Activated CD4-positive, alpha-beta T cell treated with anti-CD3 and anti-CD28 coated beads, Interleukin-2, amount 50 U/mL, for 16 hours (primary cell): ENCODE measurements around the gene CRYBG3.

Experiments used
- DNase-seq: peaks from one replicate; pipeline ENCODE4 v3.0.0-alpha.2; 2020

Gene CRYBG3

GRCh38 chr3:97839944-97840343 is 18.1 kb downstream of the CRYBG3 start:
- DNase-seq, result no peak

GRCh38 chr3:97841304-97841703 is 19.5 kb downstream of the CRYBG3 start:
- DNase-seq, result no peak

DNA sequence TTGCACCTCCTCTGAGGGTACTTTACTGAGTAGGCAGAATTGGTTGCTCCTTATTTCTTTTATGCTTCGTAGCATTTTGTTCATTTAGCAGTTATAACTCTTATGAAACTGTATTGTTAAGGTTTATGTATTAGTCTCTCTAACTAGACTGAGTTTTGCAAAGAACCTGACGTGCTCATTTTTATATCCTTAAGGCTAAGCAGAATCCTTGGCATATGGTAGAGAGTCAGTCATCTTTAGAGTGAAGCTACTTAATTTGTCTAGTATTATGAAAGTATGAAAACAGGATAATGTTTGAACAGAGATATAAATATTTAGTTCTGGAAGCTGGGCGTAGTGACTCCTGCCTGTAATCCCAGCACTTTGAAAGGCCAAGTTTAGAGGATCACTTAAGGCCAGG is 20.1 kb downstream of the CRYBG3 start:
- DNase-seq, result no peak

- DNase-seq, result no peak
These were observed 27.0 kb downstream of the CRYBG3 start for GRCh38 chr3:97848779-97849178.

- DNase-seq, result no peak
These were observed 35.6 kb downstream of the CRYBG3 start for GRCh38 chr3:97857401-97857800.

DNA sequence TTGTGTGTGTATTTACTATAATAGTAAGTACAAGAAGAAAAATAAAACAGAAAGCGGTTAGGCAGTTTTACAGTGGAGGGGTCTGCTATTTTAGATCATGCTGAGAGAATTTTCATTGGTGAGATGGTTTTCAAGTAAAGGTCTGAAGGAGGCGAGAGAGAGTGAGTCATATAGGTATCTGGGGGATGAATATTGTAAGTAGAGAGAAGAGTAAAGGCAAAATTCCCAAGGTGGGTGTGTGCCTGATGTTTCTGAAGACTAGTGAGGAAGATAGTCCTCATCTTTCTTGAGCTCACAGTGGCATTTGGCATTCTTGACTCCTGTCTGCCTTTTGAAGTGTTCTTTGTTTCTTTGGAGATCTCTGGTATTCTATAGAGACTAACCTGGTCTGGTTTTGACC is 38.6 kb downstream of the CRYBG3 start:
- DNase-seq, result no peak

DNA sequence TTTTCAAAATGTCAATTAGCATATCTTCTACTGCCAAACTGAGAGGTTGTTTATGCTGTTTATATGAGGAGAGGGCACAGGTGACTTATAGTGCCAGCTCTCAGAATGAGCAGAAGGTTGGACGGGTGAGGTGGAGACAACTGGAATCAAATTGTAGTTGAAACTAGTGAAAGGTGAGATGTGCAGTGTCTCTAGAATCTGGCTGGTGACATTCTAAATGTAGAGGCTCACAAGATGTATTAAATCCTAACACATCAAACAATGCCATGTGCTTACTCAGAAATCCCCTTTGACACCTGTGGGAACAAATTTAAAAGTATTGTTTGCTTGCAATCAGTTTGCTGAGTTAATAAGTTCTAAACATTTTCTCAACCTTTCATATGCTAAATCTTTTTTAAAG is 40.8 kb downstream of the CRYBG3 start:
- no peak for DNase-seq

- no peak for DNase-seq
These were observed 41.2 kb downstream of the CRYBG3 start for GRCh38 chr3:97863031-97863430.

DNA sequence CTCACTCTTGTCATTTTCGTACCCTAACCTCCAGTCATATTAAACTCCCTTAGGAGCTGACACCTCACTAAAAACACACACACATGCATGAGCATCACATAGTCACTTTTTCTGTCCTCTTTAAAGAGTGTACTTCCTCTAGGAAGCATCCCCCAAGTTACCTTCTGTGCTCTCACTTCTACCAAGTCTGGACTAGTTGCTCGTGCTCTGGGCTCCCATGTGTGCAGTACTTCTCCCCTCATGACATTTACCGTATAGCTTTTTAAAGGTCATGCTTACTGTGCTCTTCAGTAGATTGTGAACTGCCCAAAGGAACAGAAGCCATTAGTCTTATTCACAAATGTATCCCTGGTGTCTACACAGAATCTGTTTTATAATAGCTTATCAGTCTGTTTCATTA is 42.0 kb downstream of the CRYBG3 start:
- no peak for DNase-seq

GRCh38 chr3:97871186-97871585 is 49.4 kb downstream of the CRYBG3 start:
- DNase-seq, result no peak

- peak; percentile 73 for DNase-seq
These were observed 50.2 kb downstream of the CRYBG3 start for GRCh38 chr3:97871801-97872524.

DNA sequence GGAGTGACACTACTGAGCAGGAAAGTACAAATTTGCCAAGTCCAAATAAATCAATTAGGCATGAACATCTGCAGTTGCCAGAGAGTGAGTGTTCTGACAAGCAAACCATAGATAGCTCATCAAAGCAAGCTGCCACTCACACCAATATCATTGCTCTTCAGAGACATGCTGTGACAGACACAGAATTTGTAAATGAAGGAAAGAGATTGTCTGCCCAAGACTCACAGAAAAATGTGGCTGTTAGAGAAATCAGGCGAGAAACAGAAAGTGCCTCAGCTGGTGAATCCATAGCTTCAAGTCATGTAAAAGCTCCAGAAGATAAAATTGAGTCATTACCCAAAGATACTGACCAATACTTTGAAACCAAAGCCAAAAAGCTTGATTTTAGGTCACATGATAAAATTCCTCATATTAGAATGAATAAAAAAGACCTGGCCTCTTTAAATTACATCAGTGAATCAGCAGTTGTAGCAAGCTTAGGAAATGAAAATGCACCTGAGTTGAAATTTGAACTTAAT is 50.8 kb downstream of the CRYBG3 start:
- DNase-seq, result peak; percentile 12

DNA sequence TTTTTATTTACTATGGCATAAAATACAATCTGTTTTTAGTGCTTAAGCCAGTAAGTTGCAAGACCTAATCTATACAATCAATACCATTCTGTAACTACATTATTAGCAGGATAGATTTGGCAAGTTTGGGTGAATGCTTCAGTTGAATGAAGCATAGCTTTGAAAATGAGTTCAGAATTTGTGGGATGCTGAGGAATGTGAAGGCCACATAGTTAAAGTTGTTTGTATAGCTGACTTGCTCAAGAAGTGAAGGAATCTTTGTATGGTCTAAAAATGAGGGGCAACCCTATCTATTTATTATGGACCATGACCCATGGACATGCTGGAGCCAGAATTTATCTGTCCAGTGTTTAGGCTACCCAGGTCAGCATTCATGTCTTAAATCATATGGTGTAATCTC is 58.5 kb downstream of the CRYBG3 start:
- DNase-seq, result no peak

GRCh38 chr3:97882975-97883598 is 61.3 kb downstream of the CRYBG3 start:
- peak; percentile 53 for DNase-seq

DNA sequence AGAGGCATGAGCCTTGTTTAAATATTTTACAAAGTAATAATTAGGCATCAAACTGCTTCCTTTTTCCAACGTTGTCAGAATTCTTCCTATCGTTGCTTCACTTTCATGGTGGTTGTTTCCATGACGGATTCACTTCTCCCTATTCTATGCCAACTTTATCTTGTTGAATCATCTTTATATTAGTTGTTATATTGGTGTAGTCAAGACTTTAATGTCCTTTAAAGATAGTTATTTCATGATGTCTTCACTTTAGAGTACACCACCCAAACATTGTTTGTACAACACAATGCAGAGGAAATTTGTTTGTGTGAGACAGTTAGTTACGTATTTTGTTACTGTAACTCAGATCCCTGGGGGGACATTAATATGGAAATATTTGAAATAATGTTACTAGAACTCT is 61.9 kb downstream of the CRYBG3 start:
- no peak for DNase-seq

DNA sequence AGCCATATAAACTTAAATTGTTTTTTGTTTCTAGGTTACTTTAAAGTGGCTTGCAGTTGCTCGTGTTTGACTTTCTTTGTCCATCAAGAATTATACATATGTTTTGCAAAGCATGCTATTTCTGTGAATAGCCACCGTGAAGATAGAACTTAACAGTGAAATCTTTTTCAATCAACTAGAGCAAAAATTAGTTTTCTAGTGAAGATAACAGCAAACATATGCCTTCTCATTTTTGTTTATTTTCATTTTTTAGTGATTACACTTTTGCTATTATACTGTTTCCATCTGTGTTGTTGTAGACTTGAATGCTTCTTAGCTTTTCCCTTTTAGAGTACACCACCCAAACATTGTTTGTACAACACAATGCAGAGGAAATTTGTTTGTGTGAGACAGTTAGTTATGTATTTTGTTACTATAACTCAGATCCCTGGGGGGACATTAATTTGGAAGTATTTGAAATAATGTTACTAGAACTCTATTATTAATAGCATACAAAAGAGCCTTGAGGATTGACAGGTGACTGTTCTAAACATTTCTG is 62.8 kb downstream of the CRYBG3 start:
- no peak for DNase-seq

DNA sequence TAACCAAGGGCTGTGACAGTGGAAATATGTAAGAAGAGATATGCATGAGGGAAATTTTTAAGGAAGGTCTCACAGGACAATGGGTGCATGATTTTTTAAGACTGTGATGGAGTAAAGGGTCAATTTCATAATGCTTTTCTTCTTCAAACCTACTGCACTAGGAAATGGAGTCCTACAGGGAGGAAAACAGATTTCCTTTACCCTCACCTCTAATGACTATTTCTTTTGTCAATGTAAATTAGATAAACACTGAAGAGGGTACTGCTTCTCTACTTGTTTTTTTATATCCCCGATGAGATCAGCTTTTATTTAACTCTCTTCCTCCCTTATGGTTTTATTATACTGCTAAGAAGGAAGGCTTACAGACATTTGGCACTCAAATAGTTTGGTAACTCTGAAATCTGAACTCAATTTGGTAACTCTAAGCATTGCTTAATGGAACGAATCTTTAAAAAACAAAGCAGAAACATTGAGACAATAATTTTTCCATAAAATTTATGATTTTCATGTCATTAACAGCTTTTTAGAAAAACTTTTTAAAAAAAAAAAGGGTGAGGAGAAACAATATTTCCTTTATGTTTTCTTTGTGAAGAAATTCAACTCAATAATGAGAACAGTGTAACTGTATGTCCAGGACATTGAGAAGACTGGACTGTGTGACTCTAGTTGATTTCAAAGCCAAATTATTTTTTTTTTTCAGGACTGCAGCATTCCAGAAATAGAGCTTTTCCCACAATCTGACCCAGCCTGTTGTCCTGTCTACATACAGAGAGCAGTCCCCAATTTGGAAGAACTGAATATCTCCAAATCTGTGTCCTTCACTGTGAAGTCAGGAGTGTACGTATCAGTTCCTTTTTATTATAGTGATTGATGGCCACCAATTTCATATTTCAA is 64.4 kb downstream of the CRYBG3 start:
- DNase-seq, result no peak

DNA sequence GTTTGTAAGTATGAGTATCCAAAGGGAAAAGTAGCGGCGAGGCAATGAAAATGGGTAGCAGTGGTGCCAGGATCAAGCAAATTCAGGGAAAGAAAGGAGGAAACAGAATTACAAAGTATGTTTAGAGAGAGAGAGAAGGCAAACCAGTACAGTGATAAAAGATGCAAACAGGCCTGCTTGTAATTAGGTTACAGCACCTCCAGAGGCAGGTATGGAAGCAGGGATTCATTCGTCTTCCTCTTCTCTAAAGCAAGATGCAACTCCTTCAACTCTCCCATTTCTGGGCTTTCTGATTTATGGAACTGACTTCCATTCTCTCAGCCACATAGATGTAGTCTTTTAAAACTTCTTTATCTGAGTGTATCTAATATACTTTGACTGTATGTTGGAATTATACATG is 68.0 kb downstream of the CRYBG3 start:
- no peak for DNase-seq

GRCh38 chr3:97892852-97893251 is 71.0 kb downstream of the CRYBG3 start:
- no peak for DNase-seq

DNA sequence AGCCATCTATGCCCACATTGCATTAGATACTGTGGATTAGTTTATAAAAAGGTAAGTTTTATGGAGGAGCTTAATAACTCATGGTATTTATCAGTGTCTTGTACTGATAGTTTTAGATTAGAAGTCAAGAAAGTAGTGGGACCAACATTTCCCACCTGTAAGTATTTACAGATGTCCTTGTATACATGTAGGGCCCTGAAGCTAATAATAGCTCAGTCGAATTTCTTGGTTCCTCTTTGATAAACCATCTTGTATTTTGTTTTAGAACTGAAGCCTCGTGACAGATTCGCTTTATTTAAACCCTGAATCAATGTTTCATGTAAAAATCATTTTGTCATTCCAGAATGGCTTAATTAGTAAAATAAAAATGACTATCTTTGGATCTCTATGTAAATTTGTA is 73.4 kb downstream of the CRYBG3 start:
- no peak for DNase-seq

DNA sequence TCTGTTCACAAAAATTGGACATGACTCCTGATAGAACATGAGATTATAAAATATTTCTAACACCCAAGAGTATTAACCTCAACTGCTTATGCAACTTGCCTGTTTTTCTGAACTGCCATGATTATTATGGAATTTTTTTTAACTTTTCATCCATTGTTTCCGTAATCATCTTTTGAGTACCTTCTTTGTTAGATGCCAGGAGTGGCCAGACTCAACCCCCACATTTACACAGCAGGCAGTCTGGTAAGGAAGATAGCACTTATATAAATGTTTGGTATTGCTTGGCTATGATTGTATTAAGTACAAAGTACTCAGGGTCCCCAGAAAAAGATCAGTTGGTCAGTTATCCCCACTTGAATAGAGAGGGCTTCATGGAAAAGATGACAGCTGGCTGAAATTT is 74.3 kb downstream of the CRYBG3 start:
- DNase-seq, result no peak

DNA sequence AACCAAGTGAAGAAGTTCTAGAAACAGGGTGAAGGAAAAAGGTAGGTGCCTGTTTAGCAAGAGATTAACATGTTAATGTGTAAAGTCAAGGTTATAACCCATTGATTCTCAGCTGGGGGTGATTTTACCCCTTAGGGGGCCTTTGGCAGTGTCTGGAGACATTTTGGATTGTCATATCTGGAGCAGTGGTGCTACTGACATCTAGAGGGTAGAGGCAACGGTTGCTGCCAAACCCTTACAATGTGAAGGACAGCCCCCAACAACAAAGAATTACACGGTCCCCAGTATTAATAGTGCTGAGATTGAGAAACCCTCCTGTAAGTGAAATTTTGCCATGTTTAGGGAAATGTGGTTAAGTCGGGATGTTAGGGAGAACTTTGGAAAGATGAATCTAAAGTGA is 74.7 kb downstream of the CRYBG3 start:
- no peak for DNase-seq

- DNase-seq, result no peak
These were observed 77.5 kb downstream of the CRYBG3 start for GRCh38 chr3:97899331-97899730.
